K562 (cell line): Measurements from ENCODE around the gene TFEC. TPM values are rescaled to one million over a fixed set of nuclear protein-coding genes. Genes with fewer than 3 reads are reported as not detected.

ENCODE experiments used
- ATAC-seq: fragments of 200-7000 bp; cut with Tn5 transposase; 3 replicates; pipeline ENCODE4 v1.9.1; 2020; ENCODE audit warnings: moderate library complexity
- BruUV-seq: library from RNA; stranded (reverse); fragments of 400-500 nt; replicated peaks from 2 replicates; lab custom pipeline; 2021; lab: Mats Ljungman, UMichigan
- CTCF ChIA-PET: fragments of 300-600 bp; formaldehyde crosslinking; extraction: SDS; loops from one replicate; lab custom pipeline; 2021; ENCODE audit warnings: low intra/inter-chr PET ratio; lab: Yijun Ruan, JAX
- POLR2A ChIA-PET: fragments of 300-600, 350-650 bp; sonication (Branson Sonifier 250); formaldehyde crosslinking; extraction: SDS; loops from one replicate; lab custom pipeline; 2021; ENCODE audit warnings: antibody characterized with exemption, inconsistent platforms; lab: Yijun Ruan, JAX
- DNase-seq, 4 experiments: peaks; one replicate each; pipeline versions ENCODE4 v3.0.0 to v3.0.0-alpha.2; 2011 to 2018; ENCODE audit warnings: low spot score in 3 of 4, mixed read lengths in 3 of 4; ENCODE audit errors: extremely low read depth in 1 of 4
- FAIRE-seq: peaks from 2 replicates; lab custom pipeline; 2011; peaks lifted over from hg19 to GRCh38; lab: Jason Lieb, UNC
- H2AFZ ChIP-seq: 2 replicates; pipeline ENCODE4 v1.6.0; 2011; ENCODE audit warnings: low read depth, low read length, control low read depth, inconsistent platforms
- H3K27ac ChIP-seq: fragments of 200-600 bp; 3 replicates; pipeline ENCODE4 v1.8.0; 2011; ENCODE audit warnings: low read depth, mild to moderate bottlenecking, control low read depth, inconsistent platforms, low read length, moderate library complexity, mixed read lengths; ENCODE audit errors: extremely low read depth
- H3K27me3 ChIP-seq, 2 experiments: fragments of 300-600 bp in 1 of 2; 2 replicates in 1 of 2; 3 replicates in 1 of 2; pipeline versions ENCODE4 v1.6.0 to v1.8.0; 2011; ENCODE audit warnings: inconsistent platforms in 2 of 2, low read length in 2 of 2, mild to moderate bottlenecking in 1 of 2, mixed read lengths in 1 of 2, moderate library complexity in 1 of 2; ENCODE audit not compliant: control insufficient read depth in 2 of 2, insufficient read depth in 2 of 2
- H3K36me3 ChIP-seq: fragments of 300-600 bp; 3 replicates; pipeline ENCODE4 v1.8.0; 2011; ENCODE audit warnings: mild to moderate bottlenecking, low read length, inconsistent platforms; ENCODE audit not compliant: control insufficient read depth, insufficient read depth
- H3K4me1 ChIP-seq, 2 experiments: fragments of 200-600 bp in 1 of 2; replicated peaks in 1 of 2; 2 replicates in 1 of 2; 3 replicates in 1 of 2; pipeline versions ENCODE4 v1.5.1 to v1.8.0; 2011; ENCODE audit warnings: inconsistent platforms in 2 of 2, low read length in 2 of 2, mild to moderate bottlenecking in 1 of 2, mixed read lengths in 1 of 2, moderate library complexity in 1 of 2; ENCODE audit not compliant: control insufficient read depth in 2 of 2, insufficient read depth in 2 of 2
- H3K4me2 ChIP-seq: 2 replicates; pipeline ENCODE4 v1.6.1; 2011; ENCODE audit warnings: low read length, control low read depth, inconsistent platforms, mixed read lengths; ENCODE audit not compliant: insufficient read depth
- H3K4me3 ChIP-seq: fragments of 200-600 bp; sonication (generic), shearing (Covaris generic); 2 replicates; pipeline ENCODE4 v1.5.1; 2016; ENCODE audit warnings: control low read depth, inconsistent platforms
- H3K79me2 ChIP-seq: fragments of 200-600 bp; 3 replicates; pipeline ENCODE4 v1.8.0; 2011; ENCODE audit warnings: low read length, inconsistent platforms; ENCODE audit not compliant: control insufficient read depth, insufficient read depth
- H3K9ac ChIP-seq, 2 experiments: 2 replicates each; pipeline versions ENCODE4 v1.6.0 to v1.6.1; 2011; ENCODE audit warnings: low read depth in 2 of 2, low read length in 2 of 2, control low read depth in 1 of 2, inconsistent platforms in 1 of 2, mild to moderate bottlenecking in 1 of 2, mixed read lengths in 1 of 2; ENCODE audit not compliant: insufficient read depth in 1 of 2
- H3K9me1 ChIP-seq: one replicate; pipeline ENCODE4 v1.6.0; 2011; ENCODE audit warnings: inconsistent platforms, mild to moderate bottlenecking, low read length, moderate library complexity; ENCODE audit not compliant: control insufficient read depth, insufficient read depth
- H3K9me3 ChIP-seq: replicated peaks from 2 replicates; pipeline ENCODE4 v1.5.1; 2011; ENCODE audit warnings: low read depth, low read length, inconsistent platforms; ENCODE audit not compliant: control insufficient read depth, insufficient read depth
- H4K20me1 ChIP-seq: replicated peaks from 2 replicates; pipeline ENCODE4 v1.6.1; 2011; ENCODE audit warnings: low read length, inconsistent platforms, mixed read lengths; ENCODE audit not compliant: control insufficient read depth, insufficient read depth
- HCFC1 ChIP-seq: IDR thresholded peaks from 2 replicates; pipeline ENCODE4 v1.6.1; 2012; ENCODE audit warnings: low read depth, low read length, improper control_type of control experiment
- MYC ChIP-seq, 2 experiments: fragments of 250-450 bp in 1 of 2; sonication (Bioruptor Pico) in 1 of 2; IDR thresholded peaks; 2 replicates each; pipeline versions ENCODE4 v1.5.1 to v1.6.1; 2012 to 2021; ENCODE audit warnings: low read depth in 2 of 2, borderline replicate concordance in 1 of 2, improper control_type of control experiment in 1 of 2, low read length in 1 of 2, mild to moderate bottlenecking in 1 of 2, moderate library complexity in 1 of 2
- PHTF2 ChIP-seq: fragments of 250-450 bp; sonication (Bioruptor Pico); IDR thresholded peaks from 2 replicates; pipeline ENCODE4 v1.5.0; 2021; ENCODE audit warnings: mild to moderate bottlenecking
- RAD21 ChIP-seq, 2 experiments: fragments of 250-450 bp in 1 of 2; fragments of 450-650 bp in 1 of 2; sonication (Bioruptor Pico) in 1 of 2; formaldehyde crosslinking in 1 of 2; IDR thresholded peaks in 1 of 2; conservative IDR thresholded peaks in 1 of 2; 2 replicates each; pipeline versions ENCODE4 v1.4.0 to v1.8.0; 2020 to 2022; ENCODE audit warnings: mild to moderate bottlenecking in 2 of 2, moderate library complexity in 1 of 2
- SIRT6 ChIP-seq: IDR thresholded peaks from one replicate; pipeline ENCODE4 v1.6.1; 2012; ENCODE audit warnings: low read depth, mild to moderate bottlenecking, control low read depth, inconsistent platforms, low read length, moderate library complexity
- WGBS: fragments of 100-300 bp; shearing (Covaris generic); methylation state at CpG from one replicate; pipeline ENCODE4 v1.1.6; 2016; ENCODE audit warnings: low coverage, mixed read lengths; ENCODE audit not compliant: insufficient coverage; ENCODE audit errors: missing lambda C conversion rate; 5-methylcytosine and 5-hydroxymethylcytosine counted together
- in situ Hi-C: fragments of 300-500 bp; cut with MboI; formaldehyde crosslinking; loops from 4 replicates; pipeline ENCODE4 v1.15.0; 2018; ENCODE audit warnings: inconsistent platforms, mixed read lengths
- intact Hi-C: fragments of 100-400 bp; cut with micrococcal nuclease; formaldehyde crosslinking; loops from 2 replicates; pipeline ENCODE4 v1.14.2; 2022
- polyA plus RNA-seq, 8 experiments: library from polyadenylated mRNA; depleted of rRNA in 4 of 8; stranded (reverse) in 5 of 8; unstranded in 3 of 8; fragments of >200 nt; fragmentation: Nextera tagmentation in 2 of 8; fragmentation: Illumina TruSeq in 1 of 8; extraction: Ambion mirVana in 2 of 8; extraction: Trizol in 1 of 8; gene quantifications; 2 replicates each; pipeline versions ENCODE4 v1.2.1 to v1.2.3, GENCODE V29; 2011 to 2014; ENCODE audit warnings: inconsistent platforms in 1 of 8, missing spikeins in 1 of 8
- total RNA-seq, 7 experiments: library from RNA; depleted of rRNA in 6 of 7; stranded (reverse); fragments of >200 nt in 6 of 7; fragmentation: Illumina TruSeq in 2 of 7; extraction: Trizol in 2 of 7; gene quantifications; 2 replicates each; pipeline versions ENCODE4 v1.2.1 to v1.2.3, GENCODE V29; 2011 to 2021; ENCODE audit warnings: low replicate concordance in 1 of 7
- TF ChIP-seq, protein P1 (sequence below), 2 experiments: fragments of 450-650 bp in 1 of 2; sonication (generic) in 1 of 2; formaldehyde crosslinking in 1 of 2; IDR thresholded peaks in 1 of 2; conservative IDR thresholded peaks in 1 of 2; 2 replicates each; pipeline versions ENCODE4 v1.6.1 to v1.8.1; 2016 to 2023; ENCODE audit warnings: mild to moderate bottlenecking in 2 of 2, moderate library complexity in 2 of 2, inconsistent platforms in 1 of 2, missing genetic modification reagents in 1 of 2
- TF ChIP-seq, protein P2 (sequence below): fragments of 450-650 bp; formaldehyde crosslinking; IDR thresholded peaks from 2 replicates; pipeline ENCODE4 v1.4.0; 2022; ENCODE audit warnings: missing genetic modification characterization
- TF ChIP-seq, protein P3 (sequence below): fragments of 250-450 bp; sonication (Bioruptor Pico); IDR thresholded peaks from 2 replicates; pipeline ENCODE4 v1.5.0; 2022; ENCODE audit warnings: mild to moderate bottlenecking

The TFEC gene
- total and polyA plus RNA-seq, 9 of the 15 experiments (the other 6 are each of a cell fraction or from before 2014, with no cell fraction given) = 0.01 TPM; not detected in 8

DNA sequence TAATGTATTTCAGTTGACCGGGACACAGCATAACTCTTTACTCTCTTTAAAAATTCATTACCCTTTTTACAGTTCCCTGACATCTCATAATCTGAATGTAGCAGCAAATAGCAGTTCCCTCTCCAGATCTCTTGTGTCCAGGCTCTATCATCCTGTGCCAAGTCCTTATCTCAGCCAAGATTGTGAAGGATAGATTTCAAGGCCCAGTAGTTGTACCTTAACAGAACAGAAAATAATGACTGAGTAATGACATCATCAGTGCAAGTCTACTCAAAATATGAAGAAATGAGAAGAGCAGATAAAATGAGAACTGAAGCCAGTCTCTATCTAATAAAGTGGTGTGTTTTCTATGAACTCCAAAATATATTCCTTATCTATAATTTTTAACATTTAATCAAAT, 92.6 kb downstream of the TFEC start:
- intact Hi-C loops = no loop called here
- Histone ChIP-seq H3K4me2 (no peak overlapping the region), H3K27ac (no peak overlapping the region)
- in situ Hi-C loops = no loop called here
- TF ChIP-seq, protein P1, sequence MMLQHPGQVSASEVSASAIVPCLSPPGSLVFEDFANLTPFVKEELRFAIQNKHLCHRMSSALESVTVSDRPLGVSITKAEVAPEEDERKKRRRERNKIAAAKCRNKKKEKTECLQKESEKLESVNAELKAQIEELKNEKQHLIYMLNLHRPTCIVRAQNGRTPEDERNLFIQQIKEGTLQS (IDR thresholded peaks at IDR 0.05) = 0 out of 2 replicates have a peak, but pooled peaks have one; percentile 11
- TF ChIP-seq, protein P1 (CRISPR knock-in tag; conservative IDR thresholded peaks at IDR 0.05) = no peak
- no peak for TF ChIP-seq RAD21 (CRISPR knock-in tag; conservative IDR thresholded peaks at IDR 0.05 in 1 of 2, IDR thresholded peaks at IDR 0.05 in 1 of 2)
- TF ChIP-seq, all 486 proteins: peak for 1
- ChIA-PET POLR2A (no interaction called here), CTCF (no interaction called here)
- BruUV-seq = no TSS peak
- H3K9ac ChIP-seq = no peak overlapping the region
- FAIRE-seq (no peak), DNase-seq (no peak), ATAC-seq (no peak)
- WGBS = 0% methylated on average over 1 of the region's 1 CpG
- no peaks in the 10 kb centered on the region for H3K27me3 ChIP-seq
- H3K36me3 ChIP-seq = no peaks in the 10 kb centered on the region
- no peaks in the 10 kb centered on the region for H4K20me1 ChIP-seq
- H2AFZ ChIP-seq = no peak overlapping the region
- H3K79me2 ChIP-seq = no peaks in the 10 kb centered on the region
- no peaks in the 10 kb centered on the region for H3K9me1 ChIP-seq
- H3K4me1 ChIP-seq = no peaks in the 10 kb centered on the region
- no peaks in the 10 kb centered on the region for H3K9me3 ChIP-seq
- no peak overlapping the region for H3K4me3 ChIP-seq

DNA sequence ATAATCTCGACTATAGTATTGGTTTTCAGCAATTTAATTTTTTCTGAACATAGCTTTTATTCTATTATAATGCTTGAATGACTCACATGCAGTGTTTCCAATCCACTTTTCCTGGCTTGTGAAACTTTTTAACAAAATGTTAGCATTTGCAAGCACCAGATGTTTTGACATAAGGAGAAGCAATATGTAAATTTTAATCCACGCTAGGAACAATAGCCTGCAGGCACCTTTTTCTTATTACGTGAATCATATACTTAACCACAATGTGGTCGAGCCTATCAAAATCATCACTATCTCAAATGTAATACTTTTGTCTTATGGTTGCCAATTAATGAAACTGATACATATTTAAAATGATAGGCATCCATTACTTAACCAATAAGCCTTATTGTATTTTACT, 97.1 kb downstream of the TFEC start:
- DNase-seq (no peak), ATAC-seq (no peak), FAIRE-seq (no peak)
- in situ Hi-C loops = no loop called here
- intact Hi-C loops = no loop called here
- POLR2A ChIA-PET = no interaction called here
- Histone ChIP-seq H3K4me3 (no peak overlapping the region), H3K27ac (no peak overlapping the region), H3K9ac (no peak overlapping the region), H3K4me1 (no peaks in the 10 kb centered on the region), H4K20me1 (no peaks in the 10 kb centered on the region), H2AFZ (no peak overlapping the region), H3K79me2 (no peaks in the 10 kb centered on the region), H3K9me1 (no peaks in the 10 kb centered on the region), H3K9me3 (no peaks in the 10 kb centered on the region), H3K4me2 (no peak overlapping the region), H3K36me3 (no peaks in the 10 kb centered on the region), H3K27me3 (no peaks in the 10 kb centered on the region)
- no TSS peak for BruUV-seq
- WGBS = under 1% methylated on average over 4 of the region's 4 CpGs
- CTCF ChIA-PET = no interaction called here
- TF ChIP-seq, protein P2, sequence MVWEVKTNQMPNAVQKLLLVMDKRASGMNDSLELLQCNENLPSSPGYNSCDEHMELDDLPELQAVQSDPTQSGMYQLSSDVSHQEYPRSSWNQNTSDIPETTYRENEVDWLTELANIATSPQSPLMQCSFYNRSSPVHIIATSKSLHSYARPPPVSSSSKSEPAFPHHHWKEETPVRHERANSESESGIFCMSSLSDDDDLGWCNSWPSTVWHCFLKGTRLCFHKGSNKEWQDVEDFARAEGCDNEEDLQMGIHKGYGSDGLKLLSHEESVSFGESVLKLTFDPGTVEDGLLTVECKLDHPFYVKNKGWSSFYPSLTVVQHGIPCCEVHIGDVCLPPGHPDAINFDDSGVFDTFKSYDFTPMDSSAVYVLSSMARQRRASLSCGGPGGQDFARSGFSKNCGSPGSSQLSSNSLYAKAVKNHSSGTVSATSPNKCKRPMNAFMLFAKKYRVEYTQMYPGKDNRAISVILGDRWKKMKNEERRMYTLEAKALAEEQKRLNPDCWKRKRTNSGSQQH (CRISPR knock-in tag) = no peak
- TF ChIP-seq MYC (IDR thresholded peaks at IDR 0.05; ENCODE audit: low read depth, low read length) (no peak), MYC (CRISPR knock-in tag; IDR thresholded peaks at IDR 0.05; ENCODE audit: borderline replicate concordance, low read depth) (no peak), PHTF2 (CRISPR knock-in tag) (no peak), SIRT6 (no peak), HCFC1 (no peak)
- TF ChIP-seq, protein P3, sequence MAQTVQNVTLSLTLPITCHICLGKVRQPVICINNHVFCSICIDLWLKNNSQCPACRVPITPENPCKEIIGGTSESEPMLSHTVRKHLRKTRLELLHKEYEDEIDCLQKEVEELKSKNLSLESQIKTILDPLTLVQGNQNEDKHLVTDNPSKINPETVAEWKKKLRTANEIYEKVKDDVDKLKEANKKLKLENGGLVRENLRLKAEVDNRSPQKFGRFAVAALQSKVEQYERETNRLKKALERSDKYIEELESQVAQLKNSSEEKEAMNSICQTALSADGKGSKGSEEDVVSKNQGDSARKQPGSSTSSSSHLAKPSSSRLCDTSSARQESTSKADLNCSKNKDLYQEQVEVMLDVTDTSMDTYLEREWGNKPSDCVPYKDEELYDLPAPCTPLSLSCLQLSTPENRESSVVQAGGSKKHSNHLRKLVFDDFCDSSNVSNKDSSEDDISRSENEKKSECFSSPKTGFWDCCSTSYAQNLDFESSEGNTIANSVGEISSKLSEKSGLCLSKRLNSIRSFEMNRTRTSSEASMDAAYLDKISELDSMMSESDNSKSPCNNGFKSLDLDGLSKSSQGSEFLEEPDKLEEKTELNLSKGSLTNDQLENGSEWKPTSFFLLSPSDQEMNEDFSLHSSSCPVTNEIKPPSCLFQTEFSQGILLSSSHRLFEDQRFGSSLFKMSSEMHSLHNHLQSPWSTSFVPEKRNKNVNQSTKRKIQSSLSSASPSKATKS (CRISPR knock-in tag) = no peak
